ENCODE measurements around the gene ZNF556.

The ZNF556 gene

GRCh38 chr19:2840794-2841791, 26.0 kb upstream of the ZNF556 start, which contains the start of gene ZNF555:
Gene ZNF555, plus strand, starts transcription at chr19:2841475. Its CDS starts 98 bp downstream, at chr19:2841573.
- TF ChIP-seq CSDC2 (CRISPR knock-in tag; IDR thresholded peaks at IDR 0.05): peak; percentile 62; the same call in 1 of the 2 replicates
- TF ChIP-seq PATZ1 (CRISPR knock-in tag; IDR thresholded peaks at IDR 0.05; ENCODE audit: borderline replicate concordance): 0 out of 2 replicates have a peak, but pooled peaks have one; percentile 18
- no peak for TF ChIP-seq RARB (CRISPR knock-in tag; IDR thresholded peaks at IDR 0.05)
- no peak for TF ChIP-seq CREB5 (CRISPR knock-in tag; IDR thresholded peaks at IDR 0.05; ENCODE audit: low read depth)
- TF ChIP-seq TSHZ2 (CRISPR knock-in tag; IDR thresholded peaks at IDR 0.05): peak; percentile 83
- no peak for TF ChIP-seq POU6F1 (CRISPR knock-in tag; IDR thresholded peaks at IDR 0.05; ENCODE audit: borderline replicate concordance, low read depth)
- TF ChIP-seq ZFP30 (CRISPR knock-in tag; IDR thresholded peaks at IDR 0.05): no peak
- TF ChIP-seq SNAI2 (CRISPR knock-in tag; IDR thresholded peaks at IDR 0.05): 0 out of 2 replicates have a peak, but pooled peaks have one; percentile 44
- no peak for TF ChIP-seq ESRRG (CRISPR knock-in tag; IDR thresholded peaks at IDR 0.05)
- no peak for TF ChIP-seq ISL1 (CRISPR knock-in tag; IDR thresholded peaks at IDR 0.05)
- peak; percentile 99 for ATAC-seq

GRCh38 chr19:2841855-2842574, 25.1 kb upstream of the ZNF556 start:
- TF ChIP-seq TCF4 (CRISPR knock-in tag; IDR thresholded peaks at IDR 0.05; ENCODE audit: borderline replicate concordance) (no peak), TSHZ2 (CRISPR knock-in tag; IDR thresholded peaks at IDR 0.05) (no peak), ARNTL (CRISPR knock-in tag; IDR thresholded peaks at IDR 0.05; ENCODE audit: borderline replicate concordance, low read depth) (no peak), ISL1 (CRISPR knock-in tag; IDR thresholded peaks at IDR 0.05) (no peak), OSR1 (CRISPR knock-in tag; IDR thresholded peaks at IDR 0.05) (no peak), GLIS3 (CRISPR knock-in tag; IDR thresholded peaks at IDR 0.05) (no peak), PATZ1 (CRISPR knock-in tag; IDR thresholded peaks at IDR 0.05; ENCODE audit: borderline replicate concordance) (no peak), SNAI2 (CRISPR knock-in tag; IDR thresholded peaks at IDR 0.05) (no peak), ZNF8 (CRISPR knock-in tag; IDR thresholded peaks at IDR 0.05) (no peak), PPARA (CRISPR knock-in tag; IDR thresholded peaks at IDR 0.05; ENCODE audit: borderline replicate concordance) (no peak), CSDC2 (CRISPR knock-in tag; IDR thresholded peaks at IDR 0.05) (no peak), RARB (CRISPR knock-in tag; IDR thresholded peaks at IDR 0.05) (no peak), POU6F1 (CRISPR knock-in tag; IDR thresholded peaks at IDR 0.05; ENCODE audit: borderline replicate concordance, low read depth) (no peak), CREB5 (CRISPR knock-in tag; IDR thresholded peaks at IDR 0.05; ENCODE audit: low read depth) (no peak), ZC3H10 (CRISPR knock-in tag; IDR thresholded peaks at IDR 0.05) (no peak), ZNF565 (CRISPR knock-in tag; conservative IDR thresholded peaks at IDR 0.05; ENCODE audit: low read depth) (no peak)
- no peak for ATAC-seq
